Measurements from ENCODE around the gene ABCB10.

DNA sequence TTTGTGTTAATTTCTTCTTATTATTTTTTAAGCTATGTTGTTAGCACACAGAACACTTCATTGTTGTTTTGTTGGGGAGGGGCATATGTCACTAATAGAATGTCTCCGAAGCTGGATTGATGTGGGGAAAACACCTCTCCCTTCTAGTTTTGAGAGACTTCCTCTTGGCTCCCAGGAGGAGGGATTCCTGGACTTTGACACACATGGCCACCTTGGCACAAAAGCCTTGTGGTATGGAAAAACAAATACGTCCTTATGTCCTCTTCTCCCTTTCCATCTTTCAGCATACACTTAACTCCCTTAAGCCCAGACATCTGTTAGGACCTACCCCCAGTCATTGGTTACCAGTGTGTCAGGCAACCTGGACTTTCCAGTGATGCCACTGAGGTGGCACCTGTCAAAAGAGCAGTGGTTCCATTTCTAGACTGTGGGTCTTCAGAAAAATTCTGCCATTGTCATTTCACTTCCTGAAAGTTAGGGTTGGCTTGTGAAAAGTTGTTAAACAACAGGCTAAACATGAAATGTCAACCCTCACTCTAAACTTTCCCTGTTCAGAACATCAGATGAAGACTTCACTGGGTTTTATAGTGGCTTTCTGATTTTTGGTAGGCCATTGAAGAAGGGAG is 12.5 kb upstream of the ABCB10 start:
- TF ChIP-seq, protein P1, sequence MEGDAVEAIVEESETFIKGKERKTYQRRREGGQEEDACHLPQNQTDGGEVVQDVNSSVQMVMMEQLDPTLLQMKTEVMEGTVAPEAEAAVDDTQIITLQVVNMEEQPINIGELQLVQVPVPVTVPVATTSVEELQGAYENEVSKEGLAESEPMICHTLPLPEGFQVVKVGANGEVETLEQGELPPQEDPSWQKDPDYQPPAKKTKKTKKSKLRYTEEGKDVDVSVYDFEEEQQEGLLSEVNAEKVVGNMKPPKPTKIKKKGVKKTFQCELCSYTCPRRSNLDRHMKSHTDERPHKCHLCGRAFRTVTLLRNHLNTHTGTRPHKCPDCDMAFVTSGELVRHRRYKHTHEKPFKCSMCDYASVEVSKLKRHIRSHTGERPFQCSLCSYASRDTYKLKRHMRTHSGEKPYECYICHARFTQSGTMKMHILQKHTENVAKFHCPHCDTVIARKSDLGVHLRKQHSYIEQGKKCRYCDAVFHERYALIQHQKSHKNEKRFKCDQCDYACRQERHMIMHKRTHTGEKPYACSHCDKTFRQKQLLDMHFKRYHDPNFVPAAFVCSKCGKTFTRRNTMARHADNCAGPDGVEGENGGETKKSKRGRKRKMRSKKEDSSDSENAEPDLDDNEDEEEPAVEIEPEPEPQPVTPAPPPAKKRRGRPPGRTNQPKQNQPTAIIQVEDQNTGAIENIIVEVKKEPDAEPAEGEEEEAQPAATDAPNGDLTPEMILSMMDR (optimal IDR thresholded peaks at IDR 0.05 in 1 of 3, IDR thresholded peaks at IDR 0.05 in 1 of 3, conservative IDR thresholded peaks at IDR 0.05 in 1 of 3; ENCODE audit: extremely low read depth in 1 of 3, insufficient read depth in 2 of 3, low read length in 3 of 3), result no peak
- no peak for TF ChIP-seq EZH2 (IDR thresholded peaks at IDR 0.05; ENCODE audit: low read length)

Measured in keratinocyte (primary cell).